Stomach (tissue), 4 donors: ENCODE results near the gene GJA10.

Source experiments
- EP300 ChIP-seq: sonication (generic); formaldehyde crosslinking; IDR thresholded peaks from one replicate; pipeline ENCODE4 v1.6.1; 2017; ENCODE audit warnings: antibody characterized with exemption
- POLR2A ChIP-seq, 4 donors: fragments of 450-650 bp; IDR thresholded peaks; one replicate each; pipeline ENCODE4 v1.6.1; 2016; ENCODE audit warnings: antibody characterized with exemption in 4 of 4, control low read depth in 2 of 4, mild to moderate bottlenecking in 1 of 4, moderate library complexity in 1 of 4
- POLR2AphosphoS5 ChIP-seq, 3 donors: sonication (generic); formaldehyde crosslinking; IDR thresholded peaks; one replicate each; pipeline ENCODE4 v1.6.1; 2016; ENCODE audit warnings: antibody characterized with exemption in 3 of 3
- TF ChIP-seq, protein P1 (sequence below), 7 experiments: fragments of 450-650 bp in 4 of 7; fragments of 200-600 bp in 3 of 7; sonication (generic) in 3 of 7; IDR thresholded peaks; one replicate each; pipeline ENCODE4 v1.5.1; 2016 to 2019; ENCODE audit warnings: antibody characterized with exemption in 7 of 7, control low read depth in 2 of 7, mild to moderate bottlenecking in 1 of 7

DNA sequence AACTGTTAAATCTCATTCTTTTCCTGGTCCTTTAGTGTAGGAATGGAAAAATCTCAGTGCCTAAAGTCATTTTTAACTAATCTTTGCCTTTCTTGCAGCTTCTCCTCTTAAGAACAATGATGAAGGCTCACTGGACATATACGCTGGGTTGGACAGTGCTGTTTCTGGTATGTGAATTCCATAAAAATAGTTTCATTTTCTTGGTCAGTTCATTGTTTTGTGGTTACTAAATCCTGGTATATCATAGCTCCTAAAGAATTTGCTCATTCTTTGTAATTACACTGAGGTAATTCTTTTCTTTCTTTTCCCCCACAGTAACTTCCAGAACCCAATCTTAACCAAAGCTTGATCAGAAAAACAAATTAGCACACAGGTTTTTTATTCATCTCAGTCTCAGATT lies 41.2 kb upstream of the GJA10 start:
- TF ChIP-seq POLR2A (IDR thresholded peaks at IDR 0.05) (no peak), POLR2AphosphoS5 (IDR thresholded peaks at IDR 0.05) (no peak), EP300 (no peak)
- TF ChIP-seq, protein P1, sequence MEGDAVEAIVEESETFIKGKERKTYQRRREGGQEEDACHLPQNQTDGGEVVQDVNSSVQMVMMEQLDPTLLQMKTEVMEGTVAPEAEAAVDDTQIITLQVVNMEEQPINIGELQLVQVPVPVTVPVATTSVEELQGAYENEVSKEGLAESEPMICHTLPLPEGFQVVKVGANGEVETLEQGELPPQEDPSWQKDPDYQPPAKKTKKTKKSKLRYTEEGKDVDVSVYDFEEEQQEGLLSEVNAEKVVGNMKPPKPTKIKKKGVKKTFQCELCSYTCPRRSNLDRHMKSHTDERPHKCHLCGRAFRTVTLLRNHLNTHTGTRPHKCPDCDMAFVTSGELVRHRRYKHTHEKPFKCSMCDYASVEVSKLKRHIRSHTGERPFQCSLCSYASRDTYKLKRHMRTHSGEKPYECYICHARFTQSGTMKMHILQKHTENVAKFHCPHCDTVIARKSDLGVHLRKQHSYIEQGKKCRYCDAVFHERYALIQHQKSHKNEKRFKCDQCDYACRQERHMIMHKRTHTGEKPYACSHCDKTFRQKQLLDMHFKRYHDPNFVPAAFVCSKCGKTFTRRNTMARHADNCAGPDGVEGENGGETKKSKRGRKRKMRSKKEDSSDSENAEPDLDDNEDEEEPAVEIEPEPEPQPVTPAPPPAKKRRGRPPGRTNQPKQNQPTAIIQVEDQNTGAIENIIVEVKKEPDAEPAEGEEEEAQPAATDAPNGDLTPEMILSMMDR (IDR thresholded peaks at IDR 0.05): no peak
